K562 (cell line): Measurements from ENCODE around the gene ABCB9. TPM values are rescaled to one million over a fixed set of nuclear protein-coding genes. Genes with fewer than 3 reads are reported as not detected.

Experiments used
- ARID3A ChIP-seq: IDR thresholded peaks from 2 replicates; pipeline ENCODE4 v1.6.1; 2012; ENCODE audit warnings: low read depth, low read length, improper control_type of control experiment, borderline replicate concordance
- ATF1 ChIP-seq, 2 experiments: fragments of 450-650 bp in 1 of 2; IDR thresholded peaks; 2 replicates each; pipeline ENCODE4 v1.6.1; 2016; ENCODE audit warnings: missing compliant biosample characterization in 1 of 2, missing genetic modification characterization in 1 of 2
- CBFA2T2 ChIP-seq: fragments of 450-650 bp; conservative IDR thresholded peaks from 2 replicates; pipeline ENCODE4 v1.6.1; 2017; ENCODE audit warnings: mild to moderate bottlenecking
- EGR1 ChIP-seq: fragments of 450-650 bp; conservative IDR thresholded peaks from 2 replicates; pipeline ENCODE4 v1.6.1; 2017; ENCODE audit warnings: mild to moderate bottlenecking
- GATA2 ChIP-seq: sonication (generic); formaldehyde crosslinking; IDR thresholded peaks from 2 replicates; pipeline ENCODE4 v1.4.0; 2020; ENCODE audit warnings: mild to moderate bottlenecking, missing genetic modification reagents
- HDAC1 ChIP-seq, 2 experiments: fragments of 450-650 bp; IDR thresholded peaks; 2 replicates each; pipeline ENCODE4 v1.6.1; 2016 to 2017; ENCODE audit warnings: inconsistent platforms in 1 of 2, mild to moderate bottlenecking in 1 of 2, moderate library complexity in 1 of 2
- HDGF ChIP-seq: fragments of 450-650 bp; IDR thresholded peaks from 2 replicates; pipeline ENCODE4 v1.6.1; 2016
- KAT2B ChIP-seq: IDR thresholded peaks from one replicate; pipeline ENCODE4 v1.6.1; 2012; ENCODE audit warnings: low read depth, mild to moderate bottlenecking, control low read depth, inconsistent platforms, low read length, moderate library complexity
- MXI1 ChIP-seq: IDR thresholded peaks from 2 replicates; pipeline ENCODE4 v1.6.1; 2011; ENCODE audit warnings: low read depth, mild to moderate bottlenecking, improper control_type of control experiment, low read length
- NR0B1 ChIP-seq: fragments of 450-650 bp; IDR thresholded peaks from one replicate; pipeline ENCODE4 v1.6.1; 2018; ENCODE audit warnings: mild to moderate bottlenecking, moderate library complexity; ENCODE audit not compliant: partially characterized antibody
- PML ChIP-seq: IDR thresholded peaks from 2 replicates; pipeline ENCODE4 v1.6.1; 2012; ENCODE audit warnings: low read length, inconsistent platforms
- POLR2H ChIP-seq: IDR thresholded peaks from 2 replicates; pipeline ENCODE4 v1.6.1; 2016; ENCODE audit warnings: missing genetic modification characterization, low read depth, mild to moderate bottlenecking, control low read depth, missing compliant biosample characterization, moderate library complexity
- PYGO2 ChIP-seq: fragments of 450-650 bp; IDR thresholded peaks from 2 replicates; pipeline ENCODE4 v1.6.1; 2016; ENCODE audit warnings: mild to moderate bottlenecking, missing genetic modification characterization, moderate library complexity, missing compliant biosample characterization
- SIN3A ChIP-seq, 2 experiments: fragments of 150-350 bp in 1 of 2; IDR thresholded peaks; 2 replicates each; pipeline ENCODE4 v1.6.1; 2011 to 2016; ENCODE audit warnings: borderline replicate concordance in 2 of 2, low read depth in 2 of 2, low read length in 2 of 2, mild to moderate bottlenecking in 2 of 2, moderate library complexity in 2 of 2; ENCODE audit not compliant: control insufficient read depth in 1 of 2
- SMARCA5 ChIP-seq: fragments of 450-650 bp; IDR thresholded peaks from 2 replicates; pipeline ENCODE4 v1.6.1; 2016
- TAL1 ChIP-seq: fragments of 450-650 bp; IDR thresholded peaks from 2 replicates; pipeline ENCODE4 v1.6.1; 2016; ENCODE audit warnings: mild to moderate bottlenecking
- ZNF24 ChIP-seq: fragments of 450-650 bp; IDR thresholded peaks from 2 replicates; pipeline ENCODE4 v1.6.1; 2016
- ZNF740 ChIP-seq, 3 experiments: fragments of 200-800 bp in 1 of 3; sonication (Bioruptor generic) in 1 of 3; sonication (generic) in 1 of 3; formaldehyde crosslinking in 1 of 3; IDR thresholded peaks; 2 replicates each; pipeline versions ENCODE4 v1.6.1 to v1.8.0; 2016 to 2022; ENCODE audit warnings: mild to moderate bottlenecking in 2 of 3, missing compliant biosample characterization in 2 of 3, missing genetic modification characterization in 2 of 3, missing genetic modification reagents in 1 of 3
- polyA plus RNA-seq, 8 experiments: library from polyadenylated mRNA; depleted of rRNA in 4 of 8; stranded (reverse) in 5 of 8; unstranded in 3 of 8; fragments of >200 nt; fragmentation: Nextera tagmentation in 2 of 8; fragmentation: Illumina TruSeq in 1 of 8; extraction: Ambion mirVana in 2 of 8; extraction: Trizol in 1 of 8; gene quantifications; 2 replicates each; pipeline versions ENCODE4 v1.2.1 to v1.2.3, GENCODE V29; 2011 to 2014; ENCODE audit warnings: inconsistent platforms in 1 of 8, missing spikeins in 1 of 8
- total RNA-seq, 7 experiments: library from RNA; depleted of rRNA in 6 of 7; stranded (reverse); fragments of >200 nt in 6 of 7; fragmentation: Illumina TruSeq in 2 of 7; extraction: Trizol in 2 of 7; gene quantifications; 2 replicates each; pipeline versions ENCODE4 v1.2.1 to v1.2.3, GENCODE V29; 2011 to 2021; ENCODE audit warnings: low replicate concordance in 1 of 7
- TF ChIP-seq, protein P1 (sequence below): fragments of 450-650 bp; IDR thresholded peaks from 2 replicates; pipeline ENCODE4 v1.6.1; 2016; ENCODE audit warnings: low read depth, mild to moderate bottlenecking, moderate library complexity
- TF ChIP-seq, protein P2 (sequence below): fragments of 250-450 bp; sonication (Bioruptor Pico); IDR thresholded peaks from 2 replicates; pipeline ENCODE4 v1.4.0; 2020; ENCODE audit warnings: mild to moderate bottlenecking

ABCB9 gene
- total and polyA plus RNA-seq, 9 of the 15 experiments (the other 6 are each of a cell fraction or from before 2014, with no cell fraction given) = 0.20 to 12.6 (median 6.2) TPM

- TF ChIP-seq NR0B1 = no peak
- peak; percentile 93 for TF ChIP-seq CBFA2T2
- peak; percentile 85 for TF ChIP-seq TAL1
- no peak for TF ChIP-seq ZNF24
- peak; percentile 23 for TF ChIP-seq EGR1
- 0 out of 2 replicates have a peak, but pooled peaks have one; percentile 48 for TF ChIP-seq PYGO2 (tag)
- TF ChIP-seq, protein P1, sequence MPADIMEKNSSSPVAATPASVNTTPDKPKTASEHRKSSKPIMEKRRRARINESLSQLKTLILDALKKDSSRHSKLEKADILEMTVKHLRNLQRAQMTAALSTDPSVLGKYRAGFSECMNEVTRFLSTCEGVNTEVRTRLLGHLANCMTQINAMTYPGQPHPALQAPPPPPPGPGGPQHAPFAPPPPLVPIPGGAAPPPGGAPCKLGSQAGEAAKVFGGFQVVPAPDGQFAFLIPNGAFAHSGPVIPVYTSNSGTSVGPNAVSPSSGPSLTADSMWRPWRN = peak; percentile 42; the same call in 1 of the 2 replicates
- peak in 1 of 2 experiments; percentile 89; a peak in 2 of 4 replicates for TF ChIP-seq HDAC1 (IDR thresholded peaks at IDR 0.05)
- TF ChIP-seq PML = peak; percentile 45; the same call in 1 of the 2 replicates
- TF ChIP-seq MXI1 = no peak
- peak; percentile 2; the same call in 1 of the 2 replicates for TF ChIP-seq POLR2H
- peak; percentile 92; the same call in 1 of the 2 replicates for TF ChIP-seq ARID3A
- TF ChIP-seq ZNF740 (CRISPR knock-in tag; IDR thresholded peaks at IDR 0.05) = peak; percentile 34; the same call in 1 of the 2 replicates
- TF ChIP-seq ZNF740 (tag; IDR thresholded peaks at IDR 0.05) = no peak
- no peak for TF ChIP-seq SIN3A (IDR thresholded peaks at IDR 0.05; ENCODE audit: borderline replicate concordance in 2 of 2, control insufficient read depth in 1 of 2, low read depth in 2 of 2, low read length in 2 of 2)
- no peak for TF ChIP-seq KAT2B
- TF ChIP-seq SMARCA5 = 0 out of 2 replicates have a peak, but pooled peaks have one; percentile 54
- TF ChIP-seq HDGF = 0 out of 2 replicates have a peak, but pooled peaks have one; percentile 64
- TF ChIP-seq ATF1 (CRISPR knock-in tag; IDR thresholded peaks at IDR 0.05) = no peak
- TF ChIP-seq ATF1 (tag; IDR thresholded peaks at IDR 0.05) = peak; percentile 39; the same call in 1 of the 2 replicates
- TF ChIP-seq, protein P2, sequence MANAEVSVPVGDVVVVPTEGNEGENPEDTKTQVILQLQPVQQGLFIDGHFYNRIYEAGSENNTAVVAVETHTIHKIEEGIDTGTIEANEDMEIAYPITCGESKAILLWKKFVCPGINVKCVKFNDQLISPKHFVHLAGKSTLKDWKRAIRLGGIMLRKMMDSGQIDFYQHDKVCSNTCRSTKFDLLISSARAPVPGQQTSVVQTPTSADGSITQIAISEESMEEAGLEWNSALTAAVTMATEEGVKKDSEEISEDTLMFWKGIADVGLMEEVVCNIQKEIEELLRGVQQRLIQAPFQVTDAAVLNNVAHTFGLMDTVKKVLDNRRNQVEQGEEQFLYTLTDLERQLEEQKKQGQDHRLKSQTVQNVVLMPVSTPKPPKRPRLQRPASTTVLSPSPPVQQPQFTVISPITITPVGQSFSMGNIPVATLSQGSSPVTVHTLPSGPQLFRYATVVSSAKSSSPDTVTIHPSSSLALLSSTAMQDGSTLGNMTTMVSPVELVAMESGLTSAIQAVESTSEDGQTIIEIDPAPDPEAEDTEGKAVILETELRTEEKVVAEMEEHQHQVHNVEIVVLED (CRISPR knock-in tag) = no peak
- peak; percentile 76 for TF ChIP-seq GATA2
Measured at GRCh38 chr12:122886851-122887818, 79.1 kb downstream of the ABCB9 start (continued).
